GM12875 (cell line): Measurements from ENCODE around the gene RPL23.

Source experiments
- H3K4me3 ChIP-seq: one replicate; pipeline ENCODE4 v1.5.1; 2011; ENCODE audit warnings: low read depth, low read length, control low read depth
- CTCF ChIP-seq: IDR thresholded peaks from 2 replicates; pipeline ENCODE4 v1.5.1; 2011; ENCODE audit warnings: low read depth, mild to moderate bottlenecking, control low read depth, inconsistent platforms, low read length, moderate library complexity, borderline replicate concordance; ENCODE audit not compliant: insufficient read depth

RPL23 gene

GRCh38 chr17:38883592-38884526 is 30.3 kb upstream of the RPL23 start:
- no peak for TF ChIP-seq CTCF
- no peak overlapping the region for H3K4me3 ChIP-seq

- no peak for TF ChIP-seq CTCF
- no peak overlapping the region for H3K4me3 ChIP-seq
These were observed 29.3 kb upstream of the RPL23 start for GRCh38 chr17:38882870-38883269.

- no peak overlapping the region for H3K4me3 ChIP-seq
- no peak for TF ChIP-seq CTCF
These were observed 28.2 kb upstream of the RPL23 start for GRCh38 chr17:38881600-38882191.

- no peak for TF ChIP-seq CTCF
- H3K4me3 ChIP-seq, result no peak overlapping the region
These were observed 26.6 kb upstream of the RPL23 start for GRCh38 chr17:38879878-38880665.

- H3K4me3 ChIP-seq, result no peak overlapping the region
- TF ChIP-seq CTCF, result no peak
These were observed 23.8 kb upstream of the RPL23 start for GRCh38 chr17:38877130-38877851.

GRCh38 chr17:38875477-38876075 is 22.1 kb upstream of the RPL23 start:
- no peak overlapping the region for H3K4me3 ChIP-seq
- no peak for TF ChIP-seq CTCF
